GM12878 (cell line): Measurements from ENCODE around the gene ADIG. TPM values are rescaled to one million over a fixed set of nuclear protein-coding genes. Genes with fewer than 3 reads are reported as not detected.

Experiments
- ATAC-seq: fragments of 200-7000 bp; cut with Tn5 transposase; 3 replicates; pipeline ENCODE4 v1.9.1; 2020; ENCODE audit warnings: mild to moderate bottlenecking, moderate library complexity
- BruUV-seq: library from RNA; stranded (reverse); fragments of 400-500 nt; replicated peaks from 2 replicates; lab custom pipeline; 2021; lab: Mats Ljungman, UMichigan
- CTCF ChIA-PET: fragments of 300-600 bp; sonication (Branson Sonifier 250); formaldehyde crosslinking; extraction: SDS; loops from one replicate; lab custom pipeline; 2021; ENCODE audit warnings: inconsistent platforms; lab: Yijun Ruan, JAX
- POLR2A ChIA-PET: fragments of 350-600 bp; formaldehyde crosslinking; extraction: SDS; loops from one replicate; lab custom pipeline; 2021; ENCODE audit warnings: inconsistent platforms; lab: Charles Lee
- RAD21 ChIA-PET: fragments of 300-600 bp; sonication (Branson Sonifier 250); formaldehyde crosslinking; loops from one replicate; lab custom pipeline; 2023; ENCODE audit warnings: antibody characterized with exemption; ENCODE audit not compliant: unreplicated experiment; lab: Charles Lee
- SMC1A ChIA-PET: fragments of 300-600 bp; sonication (Branson Sonifier 250); formaldehyde crosslinking; loops from one replicate; lab custom pipeline; 2023; ENCODE audit not compliant: unreplicated experiment, uncharacterized antibody; lab: Charles Lee
- DNase-seq: peaks from one replicate; pipeline ENCODE4 v3.0.0-alpha.2; 2011; ENCODE audit warnings: low read depth, low spot score
- FAIRE-seq: peaks from 3 replicates; lab custom pipeline; 2011; peaks lifted over from hg19 to GRCh38; lab: Jason Lieb, UNC
- H2AFZ ChIP-seq: 2 replicates; pipeline ENCODE4 v1.6.0; 2011; ENCODE audit warnings: low read depth, low read length, control low read depth; ENCODE audit not compliant: control insufficient read depth
- H3K27ac ChIP-seq: 2 replicates; pipeline ENCODE4 v1.5.1; 2011; ENCODE audit warnings: control low read depth; ENCODE audit not compliant: control insufficient read depth, insufficient read depth
- H3K27me3 ChIP-seq, 2 experiments: replicated peaks in 1 of 2; 2 replicates each; pipeline versions ENCODE4 v1.6.0 to v1.6.1; 2011; ENCODE audit warnings: low read length in 1 of 2; ENCODE audit not compliant: control insufficient read depth in 2 of 2, insufficient read depth in 2 of 2
- H3K36me3 ChIP-seq, 2 experiments: 2 replicates each; pipeline ENCODE4 v1.5.1; 2011; ENCODE audit warnings: low read length in 1 of 2; ENCODE audit not compliant: control insufficient read depth in 2 of 2, insufficient read depth in 2 of 2
- H3K4me1 ChIP-seq: 2 replicates; pipeline ENCODE4 v1.6.1; 2011; ENCODE audit warnings: mild to moderate bottlenecking, low read length, moderate library complexity, mixed read lengths; ENCODE audit not compliant: control insufficient read depth, insufficient read depth
- H3K4me2 ChIP-seq: 2 replicates; pipeline ENCODE4 v1.6.0; 2011; ENCODE audit warnings: control low read depth; ENCODE audit not compliant: control insufficient read depth, insufficient read depth
- H3K4me3 ChIP-seq: fragments of 200-600 bp; sonication (generic); 2 replicates; pipeline ENCODE4 v1.5.1; 2016
- H3K79me2 ChIP-seq: 2 replicates; pipeline ENCODE4 v1.6.0; 2011; ENCODE audit warnings: low read length; ENCODE audit not compliant: control insufficient read depth, insufficient read depth
- H3K9ac ChIP-seq: 2 replicates; pipeline ENCODE4 v1.8.0; 2011; ENCODE audit warnings: low read length, control low read depth, mixed read lengths; ENCODE audit not compliant: control insufficient read depth, insufficient read depth
- H3K9me3 ChIP-seq: replicated peaks from 3 replicates; pipeline ENCODE4 v1.5.1; 2011; ENCODE audit warnings: mild to moderate bottlenecking, low read length; ENCODE audit not compliant: control insufficient read depth, insufficient read depth
- H4K20me1 ChIP-seq: 2 replicates; pipeline ENCODE4 v1.6.0; 2011; ENCODE audit not compliant: control insufficient read depth, insufficient read depth
- CBX5 ChIP-seq: sonication (generic); IDR thresholded peaks from 2 replicates; pipeline ENCODE4 v1.6.1; 2016; ENCODE audit warnings: low read depth, moderate library complexity, mild to moderate bottlenecking, inconsistent platforms
- CHD4 ChIP-seq: fragments of 200-600 bp; sonication (generic); IDR thresholded peaks from 2 replicates; pipeline ENCODE4 v1.6.1; 2016; ENCODE audit warnings: mild to moderate bottlenecking
- EED ChIP-seq: sonication (generic); IDR thresholded peaks from 2 replicates; pipeline ENCODE4 v1.6.1; 2016; ENCODE audit warnings: antibody characterized with exemption, low read depth
- IRF4 ChIP-seq: IDR thresholded peaks from 2 replicates; pipeline ENCODE4 v1.6.1; 2011; ENCODE audit warnings: low read depth, low read length
- MEF2A ChIP-seq: IDR thresholded peaks from 2 replicates; pipeline ENCODE4 v1.6.1; 2011; ENCODE audit warnings: low read depth, mild to moderate bottlenecking, low read length, moderate library complexity; ENCODE audit not compliant: insufficient read depth
- NKRF ChIP-seq: fragments of 450-650 bp; conservative IDR thresholded peaks from 2 replicates; pipeline ENCODE4 v1.6.1; 2017; ENCODE audit warnings: mild to moderate bottlenecking, moderate library complexity
- PML ChIP-seq: IDR thresholded peaks from 2 replicates; pipeline ENCODE4 v1.6.1; 2012; ENCODE audit warnings: low read length, inconsistent platforms
- RB1 ChIP-seq: fragments of 450-650 bp; formaldehyde crosslinking; IDR thresholded peaks from 2 replicates; pipeline ENCODE4 v1.6.1; 2017; ENCODE audit warnings: mild to moderate bottlenecking, borderline replicate concordance
- RFX5 ChIP-seq: IDR thresholded peaks from 2 replicates; pipeline ENCODE4 v1.6.1; 2011; ENCODE audit warnings: low read depth, low read length, improper control_type of control experiment
- SMAD1 ChIP-seq: fragments of 450-650 bp; IDR thresholded peaks from 2 replicates; pipeline ENCODE4 v1.6.1; 2018; ENCODE audit warnings: mild to moderate bottlenecking, low read depth; ENCODE audit not compliant: partially characterized antibody
- SPI1 ChIP-seq: IDR thresholded peaks from 2 replicates; pipeline ENCODE4 v1.6.1; 2011; ENCODE audit warnings: low read depth, mild to moderate bottlenecking, low read length, moderate library complexity, borderline replicate concordance; ENCODE audit not compliant: insufficient read depth
- SREBF1 ChIP-seq: IDR thresholded peaks from 2 replicates; pipeline ENCODE4 v1.6.1; 2012; ENCODE audit warnings: mild to moderate bottlenecking, low read length
- TAF1 ChIP-seq: IDR thresholded peaks from 2 replicates; pipeline ENCODE4 v1.6.1; 2011; ENCODE audit warnings: mild to moderate bottlenecking, low read depth, low read length, borderline replicate concordance
- ZNF217 ChIP-seq: fragments of 450-650 bp; IDR thresholded peaks from 2 replicates; pipeline ENCODE4 v1.6.1; 2017; ENCODE audit warnings: antibody characterized with exemption, mild to moderate bottlenecking
- ZNF24 ChIP-seq: fragments of 450-650 bp; IDR thresholded peaks from 2 replicates; pipeline ENCODE4 v1.6.1; 2017; ENCODE audit warnings: antibody characterized with exemption, mild to moderate bottlenecking
- in situ Hi-C: fragments of 300-500 bp; cut with MboI; formaldehyde crosslinking; loops from 9 replicates; pipeline ENCODE4 v1.14.3; 2018; ENCODE audit warnings: mixed read lengths
- intact Hi-C: fragments of 100-400 bp; cut with micrococcal nuclease; formaldehyde crosslinking; loops from one replicate; pipeline ENCODE4 v1.14.2; 2022; ENCODE audit not compliant: unreplicated experiment
- polyA plus RNA-seq, 11 experiments: library from polyadenylated mRNA; depleted of rRNA in 4 of 11; unstranded in 6 of 11; stranded (reverse) in 5 of 11; fragments of >200 nt; fragmentation: Nextera tagmentation in 4 of 11; fragmentation: Illumina TruSeq in 1 of 11; extraction: Ambion mirVana in 4 of 11; extraction: Trizol in 1 of 11; gene quantifications; 1 replicate in 1 of 11; 2 replicates in 10 of 11; pipeline versions ENCODE4 v1.2.1 to v1.2.3, GENCODE V29; 2011 to 2016; ENCODE audit warnings: inconsistent platforms in 2 of 11, missing spikeins in 2 of 11, low read depth in 1 of 11
- total RNA-seq, 4 experiments: library from RNA; depleted of rRNA in 3 of 4; stranded (reverse); fragments of >200 nt in 3 of 4; fragmentation: Illumina TruSeq in 1 of 4; extraction: Trizol in 1 of 4; gene quantifications; 2 replicates each; pipeline versions ENCODE4 v1.2.1 to v1.2.3, GENCODE V29; 2013 to 2021
- TF ChIP-seq, protein P1 (sequence below): IDR thresholded peaks from 2 replicates; pipeline ENCODE4 v1.6.1; 2012; ENCODE audit warnings: low read depth, low read length, improper control_type of control experiment

The ADIG gene
- total and polyA plus RNA-seq, 10 of the 15 experiments (the other 5 are each of a cell fraction or from before 2014, with no cell fraction given), result not detected

- Histone ChIP-seq H3K36me3 (peaks cover 0 to 33% of the 10 kb centered on the region in 2 experiments; a peak in 2 of 4 replicates), H3K4me2 (no peak overlapping the region), H3K27me3 (no peaks in the 10 kb centered on the region), H3K27ac (no peak overlapping the region), H4K20me1 (no peaks in the 10 kb centered on the region), H3K9me3 (no peaks in the 10 kb centered on the region), H3K4me1 (no peaks in the 10 kb centered on the region), H3K4me3 (no peak overlapping the region), H3K79me2 (no peaks in the 10 kb centered on the region), H3K9ac (no peak overlapping the region), H2AFZ (no peak overlapping the region)
- RAD21 ChIA-PET, result no interaction called here
- CTCF ChIA-PET, result no interaction called here
- DNase-seq (no peak), ATAC-seq (no peak), FAIRE-seq (no peak)
- SMC1A ChIA-PET, result no interaction called here
- in situ Hi-C loops, result no loop called here
- no TSS peak for BruUV-seq
- POLR2A ChIA-PET, result no interaction called here
- no peak for TF ChIP-seq SPI1
- no peak for TF ChIP-seq TAF1
- no peak for TF ChIP-seq IRF4
- TF ChIP-seq MEF2A, result no peak
- TF ChIP-seq RFX5, result no peak
- TF ChIP-seq CBX5, result no peak
- TF ChIP-seq, protein P1, sequence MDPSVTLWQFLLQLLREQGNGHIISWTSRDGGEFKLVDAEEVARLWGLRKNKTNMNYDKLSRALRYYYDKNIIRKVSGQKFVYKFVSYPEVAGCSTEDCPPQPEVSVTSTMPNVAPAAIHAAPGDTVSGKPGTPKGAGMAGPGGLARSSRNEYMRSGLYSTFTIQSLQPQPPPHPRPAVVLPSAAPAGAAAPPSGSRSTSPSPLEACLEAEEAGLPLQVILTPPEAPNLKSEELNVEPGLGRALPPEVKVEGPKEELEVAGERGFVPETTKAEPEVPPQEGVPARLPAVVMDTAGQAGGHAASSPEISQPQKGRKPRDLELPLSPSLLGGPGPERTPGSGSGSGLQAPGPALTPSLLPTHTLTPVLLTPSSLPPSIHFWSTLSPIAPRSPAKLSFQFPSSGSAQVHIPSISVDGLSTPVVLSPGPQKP, result no peak
- TF ChIP-seq PML, result no peak
- no peak for TF ChIP-seq CHD4
- TF ChIP-seq SMAD1, result no peak
- TF ChIP-seq NKRF, result no peak
- no peak for TF ChIP-seq EED
- TF ChIP-seq RB1, result no peak
- TF ChIP-seq SREBF1, result no peak
- TF ChIP-seq ZNF217, result no peak
- no peak for TF ChIP-seq ZNF24
- intact Hi-C loops, result no loop called here
These were observed 25.6 kb upstream of the ADIG start for GRCh38 chr20:38555395-38555794.
